Vagina (tissue), 2 donors: ENCODE measurements around the gene MAPK6. TPM values are rescaled to one million over a fixed set of nuclear protein-coding genes. Genes with fewer than 3 reads are reported as not detected.

Experiments
- DNase-seq, 2 donors: peaks; one replicate each; pipeline ENCODE4 v3.0.0-alpha.2; 2017; ENCODE audit errors: extremely low spot score in 2 of 2
- H3K27ac ChIP-seq: fragments of 200-600 bp; sonication (generic); one replicate; pipeline ENCODE4 v1.5.1; 2019
- H3K27me3 ChIP-seq: fragments of 200-600 bp; sonication (generic); one replicate; pipeline ENCODE4 v1.5.1; 2019
- H3K36me3 ChIP-seq, 2 donors: fragments of 200-600 bp; sonication (generic); one replicate each; pipeline ENCODE4 v1.5.1; 2017 to 2019
- H3K4me1 ChIP-seq: fragments of 200-600 bp; sonication (generic); one replicate; pipeline ENCODE4 v1.5.1; 2019
- H3K4me3 ChIP-seq, 2 donors: fragments of 200-600 bp; sonication (generic); 1 replicate in 1 of 2; 2 replicates in 1 of 2; pipeline ENCODE4 v1.5.1; 2016 to 2019
- H3K9me3 ChIP-seq: fragments of 200-600 bp; sonication (generic); one replicate; pipeline ENCODE4 v1.5.1; 2019
- CTCF ChIP-seq, 3 experiments: fragments of 450-650 bp in 2 of 3; fragments of 200-600 bp in 1 of 3; sonication (generic) in 1 of 3; IDR thresholded peaks; one replicate each; pipeline ENCODE4 v1.5.1; 2017 to 2019; ENCODE audit warnings: antibody characterized with exemption in 3 of 3, mild to moderate bottlenecking in 2 of 3, moderate library complexity in 2 of 3
- POLR2A ChIP-seq, 2 donors: fragments of 450-650 bp; IDR thresholded peaks; one replicate each; pipeline ENCODE4 v1.6.1; 2017; ENCODE audit warnings: antibody characterized with exemption in 2 of 2, mild to moderate bottlenecking in 2 of 2, moderate library complexity in 2 of 2
- POLR2AphosphoS5 ChIP-seq, 2 donors: sonication (generic); formaldehyde crosslinking; IDR thresholded peaks; one replicate each; pipeline ENCODE4 v1.9.0; 2017; ENCODE audit warnings: antibody characterized with exemption in 2 of 2, mild to moderate bottlenecking in 2 of 2, low read depth in 1 of 2; ENCODE audit not compliant: insufficient read depth in 1 of 2
- intact Hi-C: fragments of 100-400 bp; cut with DNase I; formaldehyde crosslinking; loops from one replicate; pipeline ENCODE4 v1.15.1; 2023
- total RNA-seq: library from RNA; depleted of rRNA; stranded (reverse); fragments of >200 nt; gene quantifications from one replicate; pipeline ENCODE4 v1.2.3, GENCODE V29; 2016

MAPK6 gene
- total RNA-seq, 1 donor from 2014 or later, result 41.0 TPM

- intact Hi-C loops, result no loop called here
- H3K27ac ChIP-seq, result no peak overlapping the region
- TF ChIP-seq POLR2A (IDR thresholded peaks at IDR 0.05), result no peak
- no peak for TF ChIP-seq POLR2AphosphoS5 (IDR thresholded peaks at IDR 0.05; ENCODE audit: insufficient read depth in 1 of 2, low read depth in 1 of 2)
- TF ChIP-seq CTCF (IDR thresholded peaks at IDR 0.05), result no peak
Observed at GRCh38 chr15:52028431-52029093, 9.5 kb downstream of the MAPK6 start.

GRCh38 chr15:52030010-52030409, 11.0 kb downstream of the MAPK6 start:
- no peak for TF ChIP-seq POLR2AphosphoS5 (IDR thresholded peaks at IDR 0.05; ENCODE audit: insufficient read depth in 1 of 2, low read depth in 1 of 2)
- no peak for TF ChIP-seq CTCF (IDR thresholded peaks at IDR 0.05)
- no peak for TF ChIP-seq POLR2A (IDR thresholded peaks at IDR 0.05)
- peaks cover 0 to 6% of the 10 kb centered on the region in 2 donors for H3K36me3 ChIP-seq
- no peak overlapping the region for H3K4me3 ChIP-seq
- intact Hi-C loops, result no loop called here
- no peaks in the 10 kb centered on the region for H3K9me3 ChIP-seq
- H3K27ac ChIP-seq, result no peak overlapping the region
- peaks cover 12% of the 10 kb centered on the region for H3K4me1 ChIP-seq
- no peak for DNase-seq
- no peaks in the 10 kb centered on the region for H3K27me3 ChIP-seq

More at GRCh38 chr15:52028431-52029093, 9.5 kb downstream of the MAPK6 start:
- no peaks in the 10 kb centered on the region for H3K27me3 ChIP-seq
- no peaks in the 10 kb centered on the region for H3K36me3 ChIP-seq
- peaks cover 19% of the 10 kb centered on the region for H3K4me1 ChIP-seq
- DNase-seq, result no peak
- no peak overlapping the region for H3K4me3 ChIP-seq
- no peaks in the 10 kb centered on the region for H3K9me3 ChIP-seq

- no peaks in the 10 kb centered on the region for H3K9me3 ChIP-seq
- no peak overlapping the region for H3K4me3 ChIP-seq
- H3K27ac ChIP-seq, result no peak overlapping the region
- peaks cover 0 to 6% of the 10 kb centered on the region in 2 donors for H3K36me3 ChIP-seq
- H3K27me3 ChIP-seq, result no peaks in the 10 kb centered on the region
- peak in 1 of 2 donors; percentile 73 for TF ChIP-seq POLR2AphosphoS5 (IDR thresholded peaks at IDR 0.05; ENCODE audit: insufficient read depth in 1 of 2, low read depth in 1 of 2)
- TF ChIP-seq POLR2A (IDR thresholded peaks at IDR 0.05), result no peak
- no peak for TF ChIP-seq CTCF (IDR thresholded peaks at IDR 0.05)
- intact Hi-C loops, result no loop called here
- peaks cover 20% of the 10 kb centered on the region for H3K4me1 ChIP-seq
- no peak for DNase-seq
Observed at GRCh38 chr15:52031556-52031955, 12.5 kb downstream of the MAPK6 start.

- TF ChIP-seq POLR2A (IDR thresholded peaks at IDR 0.05), result no peak
- no peak for TF ChIP-seq CTCF (IDR thresholded peaks at IDR 0.05)
- TF ChIP-seq POLR2AphosphoS5 (IDR thresholded peaks at IDR 0.05; ENCODE audit: insufficient read depth in 1 of 2, low read depth in 1 of 2), result no peak
- H3K27me3 ChIP-seq, result no peaks in the 10 kb centered on the region
- H3K27ac ChIP-seq, result no peak overlapping the region
- H3K9me3 ChIP-seq, result no peaks in the 10 kb centered on the region
- peaks cover 0 to 6% of the 10 kb centered on the region in 2 donors for H3K36me3 ChIP-seq
- H3K4me3 ChIP-seq, result no peak overlapping the region
- intact Hi-C loops, result no loop called here
- DNase-seq, result no peak
- peaks cover 58% of the 10 kb centered on the region for H3K4me1 ChIP-seq
Observed at GRCh38 chr15:52037889-52038505, 19.0 kb downstream of the MAPK6 start.
